Daoy (cell line): ENCODE data around the gene CLEC20A. TPM values are rescaled to one million over a fixed set of nuclear protein-coding genes. Genes with fewer than 3 reads are reported as not detected.
"Not testable (repeated sequence)": the region's sequence is repeated elsewhere in the genome, so short reads cannot be mapped to it uniquely, and the experiment has no call there.

Source experiments
- DNase-seq: peaks from one replicate; pipeline ENCODE4 v3.0.0-alpha.2; 2015; ENCODE audit warnings: low read depth
- total RNA-seq: library from RNA; depleted of rRNA; stranded (reverse); fragments of >200 nt; shearing (Covaris generic); gene quantifications from 2 replicates; pipeline ENCODE4 v1.2.3, GENCODE V29; 2014

CLEC20A gene
- total RNA-seq, 1 experiment from 2014 or later, result not detected

GRCh38 chr1:178529364-178530036 is 32.7 kb upstream of the CLEC20A start:
- no peak for DNase-seq

GRCh38 chr1:178528953-178529335 is 32.2 kb upstream of the CLEC20A start:
- DNase-seq, result no peak

GRCh38 chr1:178528228-178528952 is 31.6 kb upstream of the CLEC20A start:
- DNase-seq, result no peak

GRCh38 chr1:178527117-178527516 is 30.4 kb upstream of the CLEC20A start:
- no peak for DNase-seq

GRCh38 chr1:178521241-178521640 is 24.5 kb upstream of the CLEC20A start:
- DNase-seq, result no peak

GRCh38 chr1:178520803-178521202 is 24.0 kb upstream of the CLEC20A start:
- no peak for DNase-seq

- no peak for DNase-seq
These were observed 22.1 kb upstream of the CLEC20A start for GRCh38 chr1:178518894-178519293.

GRCh38 chr1:178516110-178516509 is 19.3 kb upstream of the CLEC20A start:
- no peak for DNase-seq

- no peak for DNase-seq
These were observed 16.7 kb upstream of the CLEC20A start for GRCh38 chr1:178513278-178513983.

GRCh38 chr1:178512566-178513277 is 16.0 kb upstream of the CLEC20A start, which contains the start of gene TEX35:
Gene TEX35, plus strand, starts transcription at chr1:178513109. Its CDS starts 80 bp downstream, at chr1:178513189.
- no peak for DNase-seq

GRCh38 chr1:178510155-178510554 is 13.4 kb upstream of the CLEC20A start:
- no peak for DNase-seq

GRCh38 chr1:178509414-178510007 is 12.7 kb upstream of the CLEC20A start:
- no peak for DNase-seq

GRCh38 chr1:178506669-178507068 is 9.9 kb upstream of the CLEC20A start:
- DNase-seq, result no peak

GRCh38 chr1:178506177-178506576 is 9.4 kb upstream of the CLEC20A start:
- no peak for DNase-seq

GRCh38 chr1:178504286-178504685 is 7.5 kb upstream of the CLEC20A start:
- no peak for DNase-seq

- no peak for DNase-seq
These were observed 7.1 kb upstream of the CLEC20A start for GRCh38 chr1:178503849-178504248.

GRCh38 chr1:178503316-178503715 is 6.6 kb upstream of the CLEC20A start:
- not testable (repeated sequence) for DNase-seq

- no peak for DNase-seq
These were observed 6.1 kb upstream of the CLEC20A start for GRCh38 chr1:178502856-178503255.

- no peak for DNase-seq
These were observed 5.6 kb upstream of the CLEC20A start for GRCh38 chr1:178502330-178502714.

GRCh38 chr1:178501705-178502329 is 5.1 kb upstream of the CLEC20A start:
- DNase-seq, result peak; percentile 71

- no peak for DNase-seq
These were observed 4.3 kb upstream of the CLEC20A start for GRCh38 chr1:178500936-178501554.
